Measurements from ENCODE around the gene TRERF1. TPM values are rescaled to one million over a fixed set of nuclear protein-coding genes. Genes with fewer than 3 reads are reported as not detected.

The TRERF1 gene
- polyA plus RNA-seq, 1 of the 3 experiments (the other 2 are of a cell fraction): 3.6 TPM

DNA sequence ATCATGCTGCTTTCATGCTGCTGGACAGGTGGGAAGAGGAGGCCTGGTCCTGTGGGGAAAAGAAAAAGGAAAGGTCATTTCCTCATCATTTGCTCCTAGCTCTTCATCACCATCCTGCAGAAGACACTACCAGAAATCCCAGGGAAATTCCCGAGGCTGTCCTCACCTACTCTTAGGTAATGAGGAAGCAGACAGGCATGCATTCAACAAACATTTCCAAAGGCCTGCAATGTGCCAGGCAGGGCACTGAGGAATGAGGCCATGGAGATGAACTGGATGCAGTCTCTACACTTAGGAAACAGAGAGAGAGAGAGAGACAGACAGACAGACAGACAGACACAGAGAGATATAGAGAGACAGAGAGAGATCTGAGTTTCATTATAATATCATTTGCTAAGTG is 151.0 kb downstream of the TRERF1 start:
- Histone ChIP-seq H3K4me1 (ENCODE audit: control insufficient read depth in 1 of 2, insufficient read depth in 2 of 2, low read depth in 1 of 2, low read length in 1 of 2) (no peaks in the 10 kb centered on the region), H3K36me3 (replicated peaks in 1 of 2; ENCODE audit: control insufficient read depth in 1 of 2, insufficient read depth in 2 of 2, low read length in 1 of 2) (peaks cover 7 to 9% of the 10 kb centered on the region in 2 experiments), H3K27ac (ENCODE audit: low read depth in 2 of 2, low read length in 1 of 2) (no peak overlapping the region), H3K9ac (no peak overlapping the region), H2AFZ (ENCODE audit: low read depth) (no peak overlapping the region), H3K79me2 (ENCODE audit: insufficient read depth) (no peaks in the 10 kb centered on the region; the same call in 1 of the 2 replicates), H3K9me3 (no peaks in the 10 kb centered on the region), H3K27me3 (ENCODE audit: insufficient read depth) (no peaks in the 10 kb centered on the region), H4K20me1 (ENCODE audit: insufficient read depth) (no peaks in the 10 kb centered on the region), H3K4me2 (no peak overlapping the region), H3K4me3 (ENCODE audit: low read depth in 2 of 2, low read length in 1 of 2) (no peak overlapping the region), H3K9me2 (no peaks in the 10 kb centered on the region), H3F3A (replicated peaks; ENCODE audit: insufficient read depth) (no peaks in the 10 kb centered on the region)
- WGBS (ENCODE audit: low lambda C conversion rate): 40% methylated on average over 1 of the region's 1 CpG
- no peak for TF ChIP-seq RFX5 (IDR thresholded peaks at IDR 0.05; ENCODE audit: low read length)
- TF ChIP-seq EP300 (IDR thresholded peaks at IDR 0.05; ENCODE audit: borderline replicate concordance in 1 of 2, low read depth in 1 of 2, low read length in 1 of 2): no peak
- no peak for TF ChIP-seq RXRA (IDR thresholded peaks at IDR 0.05; ENCODE audit: borderline replicate concordance, low read depth)
- no peak for TF ChIP-seq EZH2phosphoT487 (IDR thresholded peaks at IDR 0.05; ENCODE audit: borderline replicate concordance, low read depth)
- no peak for TF ChIP-seq MXI1 (IDR thresholded peaks at IDR 0.05; ENCODE audit: low read depth, low read length)
- TF ChIP-seq RAD21 (IDR thresholded peaks at IDR 0.05; ENCODE audit: low read length): no peak
- no peak for TF ChIP-seq FOXJ3 (CRISPR knock-in tag; IDR thresholded peaks at IDR 0.05)
- TF ChIP-seq ELF1 (IDR thresholded peaks at IDR 0.05): no peak
- TF ChIP-seq, protein P1, sequence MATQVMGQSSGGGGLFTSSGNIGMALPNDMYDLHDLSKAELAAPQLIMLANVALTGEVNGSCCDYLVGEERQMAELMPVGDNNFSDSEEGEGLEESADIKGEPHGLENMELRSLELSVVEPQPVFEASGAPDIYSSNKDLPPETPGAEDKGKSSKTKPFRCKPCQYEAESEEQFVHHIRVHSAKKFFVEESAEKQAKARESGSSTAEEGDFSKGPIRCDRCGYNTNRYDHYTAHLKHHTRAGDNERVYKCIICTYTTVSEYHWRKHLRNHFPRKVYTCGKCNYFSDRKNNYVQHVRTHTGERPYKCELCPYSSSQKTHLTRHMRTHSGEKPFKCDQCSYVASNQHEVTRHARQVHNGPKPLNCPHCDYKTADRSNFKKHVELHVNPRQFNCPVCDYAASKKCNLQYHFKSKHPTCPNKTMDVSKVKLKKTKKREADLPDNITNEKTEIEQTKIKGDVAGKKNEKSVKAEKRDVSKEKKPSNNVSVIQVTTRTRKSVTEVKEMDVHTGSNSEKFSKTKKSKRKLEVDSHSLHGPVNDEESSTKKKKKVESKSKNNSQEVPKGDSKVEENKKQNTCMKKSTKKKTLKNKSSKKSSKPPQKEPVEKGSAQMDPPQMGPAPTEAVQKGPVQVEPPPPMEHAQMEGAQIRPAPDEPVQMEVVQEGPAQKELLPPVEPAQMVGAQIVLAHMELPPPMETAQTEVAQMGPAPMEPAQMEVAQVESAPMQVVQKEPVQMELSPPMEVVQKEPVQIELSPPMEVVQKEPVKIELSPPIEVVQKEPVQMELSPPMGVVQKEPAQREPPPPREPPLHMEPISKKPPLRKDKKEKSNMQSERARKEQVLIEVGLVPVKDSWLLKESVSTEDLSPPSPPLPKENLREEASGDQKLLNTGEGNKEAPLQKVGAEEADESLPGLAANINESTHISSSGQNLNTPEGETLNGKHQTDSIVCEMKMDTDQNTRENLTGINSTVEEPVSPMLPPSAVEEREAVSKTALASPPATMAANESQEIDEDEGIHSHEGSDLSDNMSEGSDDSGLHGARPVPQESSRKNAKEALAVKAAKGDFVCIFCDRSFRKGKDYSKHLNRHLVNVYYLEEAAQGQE (IDR thresholded peaks at IDR 0.05; ENCODE audit: low read depth, low read length): no peak
- TF ChIP-seq, protein P2, sequence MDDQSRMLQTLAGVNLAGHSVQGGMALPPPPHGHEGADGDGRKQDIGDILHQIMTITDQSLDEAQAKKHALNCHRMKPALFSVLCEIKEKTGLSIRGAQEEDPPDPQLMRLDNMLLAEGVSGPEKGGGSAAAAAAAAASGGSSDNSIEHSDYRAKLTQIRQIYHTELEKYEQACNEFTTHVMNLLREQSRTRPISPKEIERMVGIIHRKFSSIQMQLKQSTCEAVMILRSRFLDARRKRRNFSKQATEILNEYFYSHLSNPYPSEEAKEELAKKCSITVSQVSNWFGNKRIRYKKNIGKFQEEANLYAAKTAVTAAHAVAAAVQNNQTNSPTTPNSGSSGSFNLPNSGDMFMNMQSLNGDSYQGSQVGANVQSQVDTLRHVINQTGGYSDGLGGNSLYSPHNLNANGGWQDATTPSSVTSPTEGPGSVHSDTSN (IDR thresholded peaks at IDR 0.05): no peak
- ChIA-PET CTCF (interaction anchor here (1.6 to 2.2 kb wide), 2 partner anchors 40 to 247 kb away, joined by 7 to 8 read pairs; no protein-coding TSS in a partner anchor), POLR2A (no interaction called here)
- DNase-seq: no peak

DNA sequence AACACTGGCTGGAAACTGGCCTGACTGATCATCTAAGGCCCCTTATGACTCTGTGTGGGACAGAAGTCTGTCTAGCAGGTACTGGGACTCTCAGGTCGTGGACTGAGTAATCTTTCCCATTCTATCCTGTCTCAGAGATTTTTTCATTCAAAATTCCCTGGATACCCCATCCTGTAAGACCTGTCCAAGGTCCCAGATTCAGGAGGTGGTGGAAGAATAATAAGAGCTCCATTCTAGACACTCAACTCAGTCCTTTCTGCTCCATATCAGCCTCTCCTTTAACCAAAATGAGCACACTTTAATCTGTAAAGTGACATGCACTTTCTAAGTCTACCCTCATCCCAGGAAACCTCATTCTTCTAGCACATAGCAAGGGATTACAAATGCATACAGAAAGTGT is 151.5 kb downstream of the TRERF1 start:
- Histone ChIP-seq H3K4me2 (no peak overlapping the region), H3K4me3 (ENCODE audit: low read depth in 2 of 2, low read length in 1 of 2) (no peak overlapping the region), H4K20me1 (ENCODE audit: insufficient read depth) (no peaks in the 10 kb centered on the region), H3K9ac (no peak overlapping the region), H3K4me1 (ENCODE audit: control insufficient read depth in 1 of 2, insufficient read depth in 2 of 2, low read depth in 1 of 2, low read length in 1 of 2) (no peaks in the 10 kb centered on the region; a peak in 1 of 4 replicates), H3K27ac (ENCODE audit: low read depth in 2 of 2, low read length in 1 of 2) (no peak overlapping the region), H3K27me3 (ENCODE audit: insufficient read depth) (no peaks in the 10 kb centered on the region), H3K9me2 (no peaks in the 10 kb centered on the region), H3K36me3 (replicated peaks in 1 of 2; ENCODE audit: control insufficient read depth in 1 of 2, insufficient read depth in 2 of 2, low read length in 1 of 2) (peaks cover 7 to 9% of the 10 kb centered on the region in 2 experiments), H3F3A (replicated peaks; ENCODE audit: insufficient read depth) (no peaks in the 10 kb centered on the region), H2AFZ (ENCODE audit: low read depth) (no peak overlapping the region), H3K9me3 (no peaks in the 10 kb centered on the region), H3K79me2 (ENCODE audit: insufficient read depth) (no peaks in the 10 kb centered on the region; the same call in 1 of the 2 replicates)
- no CpG with 5 or more reads among the region's 1 CpG for WGBS (ENCODE audit: low lambda C conversion rate)
- ChIA-PET POLR2A (no interaction called here), CTCF (interaction anchor here (2.2 kb wide), 1 partner anchor 247 kb away, joined by 7 read pairs; no protein-coding TSS in a partner anchor)
- DNase-seq: no peak
- TF ChIP-seq RAD21 (IDR thresholded peaks at IDR 0.05; ENCODE audit: low read length) (no peak), FOXM1 (IDR thresholded peaks at IDR 0.05; ENCODE audit: low read depth) (no peak), FOSL2 (IDR thresholded peaks at IDR 0.05; ENCODE audit: borderline replicate concordance, low read depth) (no peak), SIN3A (IDR thresholded peaks at IDR 0.05; ENCODE audit: borderline replicate concordance, low read depth, low read length) (no peak), GATA2 (CRISPR knock-in tag; IDR thresholded peaks at IDR 0.05) (no peak), FOXJ3 (CRISPR knock-in tag; IDR thresholded peaks at IDR 0.05) (no peak), TCF12 (IDR thresholded peaks at IDR 0.05) (no peak), JUND (IDR thresholded peaks at IDR 0.05) (no peak), MEF2A (IDR thresholded peaks at IDR 0.05; ENCODE audit: borderline replicate concordance, low read depth) (no peak)
- TF ChIP-seq, protein P3, sequence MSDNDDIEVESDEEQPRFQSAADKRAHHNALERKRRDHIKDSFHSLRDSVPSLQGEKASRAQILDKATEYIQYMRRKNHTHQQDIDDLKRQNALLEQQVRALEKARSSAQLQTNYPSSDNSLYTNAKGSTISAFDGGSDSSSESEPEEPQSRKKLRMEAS (IDR thresholded peaks at IDR 0.05; ENCODE audit: low read depth): no peak
- TF ChIP-seq, protein P4, sequence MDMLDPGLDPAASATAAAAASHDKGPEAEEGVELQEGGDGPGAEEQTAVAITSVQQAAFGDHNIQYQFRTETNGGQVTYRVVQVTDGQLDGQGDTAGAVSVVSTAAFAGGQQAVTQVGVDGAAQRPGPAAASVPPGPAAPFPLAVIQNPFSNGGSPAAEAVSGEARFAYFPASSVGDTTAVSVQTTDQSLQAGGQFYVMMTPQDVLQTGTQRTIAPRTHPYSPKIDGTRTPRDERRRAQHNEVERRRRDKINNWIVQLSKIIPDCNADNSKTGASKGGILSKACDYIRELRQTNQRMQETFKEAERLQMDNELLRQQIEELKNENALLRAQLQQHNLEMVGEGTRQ (IDR thresholded peaks at IDR 0.05; ENCODE audit: borderline replicate concordance, low read depth, low read length): no peak
- TF ChIP-seq, protein P5, sequence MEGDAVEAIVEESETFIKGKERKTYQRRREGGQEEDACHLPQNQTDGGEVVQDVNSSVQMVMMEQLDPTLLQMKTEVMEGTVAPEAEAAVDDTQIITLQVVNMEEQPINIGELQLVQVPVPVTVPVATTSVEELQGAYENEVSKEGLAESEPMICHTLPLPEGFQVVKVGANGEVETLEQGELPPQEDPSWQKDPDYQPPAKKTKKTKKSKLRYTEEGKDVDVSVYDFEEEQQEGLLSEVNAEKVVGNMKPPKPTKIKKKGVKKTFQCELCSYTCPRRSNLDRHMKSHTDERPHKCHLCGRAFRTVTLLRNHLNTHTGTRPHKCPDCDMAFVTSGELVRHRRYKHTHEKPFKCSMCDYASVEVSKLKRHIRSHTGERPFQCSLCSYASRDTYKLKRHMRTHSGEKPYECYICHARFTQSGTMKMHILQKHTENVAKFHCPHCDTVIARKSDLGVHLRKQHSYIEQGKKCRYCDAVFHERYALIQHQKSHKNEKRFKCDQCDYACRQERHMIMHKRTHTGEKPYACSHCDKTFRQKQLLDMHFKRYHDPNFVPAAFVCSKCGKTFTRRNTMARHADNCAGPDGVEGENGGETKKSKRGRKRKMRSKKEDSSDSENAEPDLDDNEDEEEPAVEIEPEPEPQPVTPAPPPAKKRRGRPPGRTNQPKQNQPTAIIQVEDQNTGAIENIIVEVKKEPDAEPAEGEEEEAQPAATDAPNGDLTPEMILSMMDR (IDR thresholded peaks at IDR 0.05): no peak

Data from SK-N-SH (cell line).